Measurements from ENCODE around the gene SSH2.

SSH2 gene

GRCh38 chr17:29669266-29669665 lies 260.8 kb downstream of the SSH2 start:
- no peak for TF ChIP-seq CTCF (conservative IDR thresholded peaks at IDR 0.05; ENCODE audit: low read depth, low read length)
- Histone ChIP-seq H3K4me3 (IDR thresholded peaks at IDR 0.05; ENCODE audit: insufficient read depth, low read depth, low read length) (no peak overlapping the region), H3K79me2 (ENCODE audit: insufficient read depth, low read depth) (no peaks in the 10 kb centered on the region), H3K36me3 (ENCODE audit: insufficient read depth) (no peaks in the 10 kb centered on the region), H3K27ac (no peak overlapping the region), H3K4me1 (ENCODE audit: low read depth, poor library complexity, severe bottlenecking) (peaks cover 6% of the 10 kb centered on the region), H2AFZ (ENCODE audit: low read depth) (no peak overlapping the region), H3K27me3 (ENCODE audit: insufficient read depth, low read depth) (no peaks in the 10 kb centered on the region), H4K20me1 (ENCODE audit: insufficient read depth) (no peaks in the 10 kb centered on the region), H3K4me2 (no peak overlapping the region), H3K9ac (no peak overlapping the region)

GRCh38 chr17:29667969-29668368 lies 262.1 kb downstream of the SSH2 start:
- Histone ChIP-seq H3K27ac (no peak overlapping the region), H3K36me3 (ENCODE audit: insufficient read depth) (no peaks in the 10 kb centered on the region)

GRCh38 chr17:29665481-29665810 lies 264.6 kb downstream of the SSH2 start:
- Histone ChIP-seq H3K79me2 (ENCODE audit: insufficient read depth, low read depth) (no peaks in the 10 kb centered on the region), H2AFZ (ENCODE audit: low read depth) (no peak overlapping the region), H3K4me1 (ENCODE audit: low read depth, poor library complexity, severe bottlenecking) (no peaks in the 10 kb centered on the region), H3K4me2 (no peak overlapping the region), H4K20me1 (ENCODE audit: insufficient read depth) (no peaks in the 10 kb centered on the region), H3K9ac (no peak overlapping the region), H3K36me3 (ENCODE audit: insufficient read depth) (no peaks in the 10 kb centered on the region), H3K4me3 (IDR thresholded peaks at IDR 0.05; ENCODE audit: insufficient read depth, low read depth, low read length) (no peak overlapping the region), H3K27ac (no peak overlapping the region), H3K27me3 (ENCODE audit: insufficient read depth, low read depth) (no peaks in the 10 kb centered on the region)
- no peak for TF ChIP-seq CTCF (conservative IDR thresholded peaks at IDR 0.05; ENCODE audit: low read depth, low read length)

More at GRCh38 chr17:29667969-29668368, 262.1 kb downstream of the SSH2 start:
- H2AFZ ChIP-seq (ENCODE audit: low read depth) = no peak overlapping the region
- no peak overlapping the region for H3K9ac ChIP-seq
- no peaks in the 10 kb centered on the region for H4K20me1 ChIP-seq (ENCODE audit: insufficient read depth)
- no peaks in the 10 kb centered on the region for H3K27me3 ChIP-seq (ENCODE audit: insufficient read depth, low read depth)
- H3K4me1 ChIP-seq (ENCODE audit: low read depth, poor library complexity, severe bottlenecking) = no peaks in the 10 kb centered on the region
- no peaks in the 10 kb centered on the region for H3K79me2 ChIP-seq (ENCODE audit: insufficient read depth, low read depth)
- TF ChIP-seq CTCF (conservative IDR thresholded peaks at IDR 0.05; ENCODE audit: low read depth, low read length) = no peak
- H3K4me2 ChIP-seq = no peak overlapping the region
- no peak overlapping the region for H3K4me3 ChIP-seq (IDR thresholded peaks at IDR 0.05; ENCODE audit: insufficient read depth, low read depth, low read length)

- no peak for TF ChIP-seq CTCF (conservative IDR thresholded peaks at IDR 0.05; ENCODE audit: low read depth, low read length)
- no peaks in the 10 kb centered on the region for H3K79me2 ChIP-seq (ENCODE audit: insufficient read depth, low read depth)
- H3K9ac ChIP-seq = no peak overlapping the region
- no peaks in the 10 kb centered on the region for H3K36me3 ChIP-seq (ENCODE audit: insufficient read depth)
- no peaks in the 10 kb centered on the region for H3K4me1 ChIP-seq (ENCODE audit: low read depth, poor library complexity, severe bottlenecking)
- no peak overlapping the region for H2AFZ ChIP-seq (ENCODE audit: low read depth)
- no peaks in the 10 kb centered on the region for H4K20me1 ChIP-seq (ENCODE audit: insufficient read depth)
- no peaks in the 10 kb centered on the region for H3K27me3 ChIP-seq (ENCODE audit: insufficient read depth, low read depth)
- no peak overlapping the region for H3K27ac ChIP-seq
- no peak overlapping the region for H3K4me2 ChIP-seq
- H3K4me3 ChIP-seq (IDR thresholded peaks at IDR 0.05; ENCODE audit: insufficient read depth, low read depth, low read length) = no peak overlapping the region
Observed at GRCh38 chr17:29664743-29665480, 265.1 kb downstream of the SSH2 start.

Measured in KMS-11 (cell line).